Stomach smooth muscle (tissue), 2 donors: Measurements from ENCODE around the gene THEM5.

Experiments
- H3K27ac ChIP-seq: one replicate; pipeline ENCODE4 v1.7.0; 2013; ENCODE audit warnings: mild to moderate bottlenecking, low read length, inconsistent platforms
- H3K27me3 ChIP-seq, 2 donors: one replicate each; pipeline ENCODE4 v1.7.0; 2013; ENCODE audit warnings: low read length in 2 of 2; ENCODE audit not compliant: insufficient read depth in 2 of 2, control insufficient read depth in 1 of 2
- H3K36me3 ChIP-seq, 2 donors: one replicate each; pipeline ENCODE4 v1.7.0; 2013; ENCODE audit warnings: low read length in 2 of 2; ENCODE audit not compliant: control insufficient read depth in 2 of 2, insufficient read depth in 2 of 2
- H3K4me1 ChIP-seq: one replicate; pipeline ENCODE4 v1.7.0; 2013; ENCODE audit warnings: low read length; ENCODE audit not compliant: control insufficient read depth, insufficient read depth
- H3K4me3 ChIP-seq, 2 donors: one replicate each; pipeline ENCODE4 v1.7.0; 2013; ENCODE audit warnings: low read length in 2 of 2
- H3K9ac ChIP-seq, 2 donors: one replicate each; pipeline ENCODE4 v1.7.0; 2013; ENCODE audit warnings: low read length in 2 of 2, mild to moderate bottlenecking in 1 of 2
- H3K9me3 ChIP-seq, 2 donors: one replicate each; pipeline ENCODE4 v1.7.0; 2013; ENCODE audit warnings: low read length in 2 of 2; ENCODE audit not compliant: control insufficient read depth in 2 of 2
- donor health status: healthy.
- donor health status: Pancreatic carcinoma.

Gene THEM5

DNA sequence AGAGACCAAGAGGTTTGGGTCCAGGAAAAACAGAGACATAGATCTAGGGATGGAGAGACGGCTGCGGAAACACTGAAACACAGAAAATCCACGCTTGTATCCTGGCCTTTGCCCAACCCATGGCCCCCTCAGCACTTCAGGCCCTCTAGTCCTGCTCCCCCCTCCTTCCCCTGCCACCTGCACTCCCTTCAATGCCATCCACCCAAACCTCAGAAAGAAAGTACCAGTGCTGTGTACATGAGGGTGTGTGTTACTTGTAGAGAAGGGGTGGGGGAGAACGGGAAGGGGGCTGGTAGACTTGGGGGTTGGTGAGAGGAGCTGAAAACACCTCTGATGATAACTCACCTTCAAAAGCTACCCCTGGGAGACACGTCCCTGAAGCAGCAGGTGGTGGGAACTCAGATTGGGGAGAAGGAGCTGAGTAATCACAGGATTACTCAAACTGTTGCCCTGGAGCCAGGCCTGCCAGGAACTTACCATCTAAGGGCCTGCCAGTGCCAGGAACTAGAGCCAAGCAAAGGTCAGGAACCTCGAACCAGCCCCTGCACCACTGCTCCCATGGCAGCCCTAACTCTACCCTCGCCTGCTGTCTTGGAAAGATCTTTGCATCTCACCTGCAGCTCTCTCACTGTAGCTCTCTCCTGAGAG lies 33.4 kb downstream of the THEM5 start:
- no peak overlapping the region for H3K4me3 ChIP-seq
- peaks cover 0 to 13% of the 10 kb centered on the region in 2 donors for H3K27me3 ChIP-seq
- H3K9ac ChIP-seq, result no peak overlapping the region
- no peak overlapping the region for H3K27ac ChIP-seq
- no peaks in the 10 kb centered on the region for H3K9me3 ChIP-seq
- H3K4me1 ChIP-seq, result no peaks in the 10 kb centered on the region
- no peaks in the 10 kb centered on the region for H3K36me3 ChIP-seq

DNA sequence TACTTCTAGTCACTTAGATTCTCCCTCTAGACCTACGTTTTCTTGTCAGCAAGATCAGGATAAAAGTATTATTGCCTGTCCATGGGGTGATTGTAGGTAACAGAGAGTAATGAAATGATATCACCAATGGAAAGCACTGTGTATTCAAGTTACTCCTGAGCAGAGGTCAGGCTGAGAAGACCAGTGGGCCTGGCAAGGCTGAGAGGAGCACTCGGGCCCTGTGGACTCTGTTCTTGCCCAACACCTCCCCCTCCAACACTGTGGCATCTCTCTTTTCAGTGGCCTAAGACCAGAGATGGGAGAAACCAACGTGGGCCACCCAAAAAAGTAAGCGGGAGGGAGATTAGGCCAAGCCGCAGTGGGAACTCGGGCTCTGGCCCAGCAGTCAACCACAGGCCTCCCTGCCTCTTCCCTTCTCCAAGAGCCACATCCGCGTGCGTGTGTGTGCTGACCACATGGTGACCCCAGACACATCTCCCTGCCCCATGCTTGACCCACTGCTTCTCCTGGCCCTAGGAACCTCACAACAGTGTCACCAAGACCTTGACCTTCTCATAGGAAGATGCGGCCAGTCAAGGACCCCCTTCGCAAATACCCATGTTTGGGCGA lies 34.2 kb downstream of the THEM5 start:
- Histone ChIP-seq H3K27ac (no peak overlapping the region), H3K4me3 (no peak overlapping the region), H3K4me1 (no peaks in the 10 kb centered on the region), H3K36me3 (no peaks in the 10 kb centered on the region), H3K9ac (no peak overlapping the region), H3K27me3 (peaks cover 0 to 13% of the 10 kb centered on the region in 2 donors), H3K9me3 (no peaks in the 10 kb centered on the region)

GRCh38 chr1:151817353-151817730 lies 36.2 kb downstream of the THEM5 start:
- Histone ChIP-seq H3K9ac (no peak overlapping the region), H3K27me3 (peaks cover 0 to 12% of the 10 kb centered on the region in 2 donors), H3K9me3 (no peaks in the 10 kb centered on the region), H3K4me3 (no peak overlapping the region), H3K36me3 (no peaks in the 10 kb centered on the region), H3K27ac (no peak overlapping the region), H3K4me1 (no peaks in the 10 kb centered on the region)

GRCh38 chr1:151816548-151817352 lies 36.8 kb downstream of the THEM5 start:
- H3K9me3 ChIP-seq, result no peaks in the 10 kb centered on the region
- no peaks in the 10 kb centered on the region for H3K4me1 ChIP-seq
- no peak overlapping the region for H3K4me3 ChIP-seq
- H3K27me3 ChIP-seq, result peaks cover 0 to 12% of the 10 kb centered on the region in 2 donors
- H3K36me3 ChIP-seq, result no peaks in the 10 kb centered on the region
- no peak overlapping the region for H3K9ac ChIP-seq
- H3K27ac ChIP-seq, result no peak overlapping the region

- Histone ChIP-seq H3K4me3 (no peak overlapping the region), H3K4me1 (no peaks in the 10 kb centered on the region), H3K9ac (no peak overlapping the region), H3K36me3 (no peaks in the 10 kb centered on the region), H3K27ac (no peak overlapping the region), H3K27me3 (peaks cover 0 to 12% of the 10 kb centered on the region in 2 donors), H3K9me3 (no peaks in the 10 kb centered on the region)
Measured at GRCh38 chr1:151815716-151816327, 37.7 kb downstream of the THEM5 start.

GRCh38 chr1:151814971-151815545 lies 38.5 kb downstream of the THEM5 start:
- Histone ChIP-seq H3K9me3 (no peaks in the 10 kb centered on the region), H3K27me3 (peaks cover 0 to 12% of the 10 kb centered on the region in 2 donors), H3K27ac (no peak overlapping the region), H3K36me3 (no peaks in the 10 kb centered on the region), H3K9ac (no peak overlapping the region), H3K4me3 (no peak overlapping the region), H3K4me1 (no peaks in the 10 kb centered on the region)

DNA sequence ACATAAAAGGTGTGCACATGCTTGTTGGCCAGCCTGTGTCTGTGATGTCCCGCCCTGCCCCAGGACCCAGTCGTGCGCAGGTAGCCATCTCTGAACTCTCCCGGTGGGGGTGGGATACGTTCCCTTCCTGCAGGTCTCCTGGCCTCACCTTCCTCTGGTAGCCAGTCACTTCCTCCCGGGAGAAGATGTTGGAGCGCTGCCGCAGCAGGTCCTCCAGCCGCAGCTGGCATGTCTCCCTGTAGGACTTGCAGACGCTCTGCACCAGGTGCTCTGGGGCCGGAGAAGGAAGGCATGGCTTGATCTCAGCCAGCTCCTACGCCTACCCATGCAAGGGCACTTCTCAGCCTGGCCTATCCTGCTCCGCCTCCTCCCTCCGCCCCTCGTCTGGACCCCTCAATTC lies 39.1 kb downstream of the THEM5 start:
- no peak overlapping the region for H3K27ac ChIP-seq
- no peaks in the 10 kb centered on the region for H3K36me3 ChIP-seq
- no peaks in the 10 kb centered on the region for H3K4me1 ChIP-seq
- peaks cover 0 to 7% of the 10 kb centered on the region in 2 donors for H3K27me3 ChIP-seq
- no peak overlapping the region for H3K4me3 ChIP-seq
- H3K9ac ChIP-seq, result no peak overlapping the region
- no peaks in the 10 kb centered on the region for H3K9me3 ChIP-seq

DNA sequence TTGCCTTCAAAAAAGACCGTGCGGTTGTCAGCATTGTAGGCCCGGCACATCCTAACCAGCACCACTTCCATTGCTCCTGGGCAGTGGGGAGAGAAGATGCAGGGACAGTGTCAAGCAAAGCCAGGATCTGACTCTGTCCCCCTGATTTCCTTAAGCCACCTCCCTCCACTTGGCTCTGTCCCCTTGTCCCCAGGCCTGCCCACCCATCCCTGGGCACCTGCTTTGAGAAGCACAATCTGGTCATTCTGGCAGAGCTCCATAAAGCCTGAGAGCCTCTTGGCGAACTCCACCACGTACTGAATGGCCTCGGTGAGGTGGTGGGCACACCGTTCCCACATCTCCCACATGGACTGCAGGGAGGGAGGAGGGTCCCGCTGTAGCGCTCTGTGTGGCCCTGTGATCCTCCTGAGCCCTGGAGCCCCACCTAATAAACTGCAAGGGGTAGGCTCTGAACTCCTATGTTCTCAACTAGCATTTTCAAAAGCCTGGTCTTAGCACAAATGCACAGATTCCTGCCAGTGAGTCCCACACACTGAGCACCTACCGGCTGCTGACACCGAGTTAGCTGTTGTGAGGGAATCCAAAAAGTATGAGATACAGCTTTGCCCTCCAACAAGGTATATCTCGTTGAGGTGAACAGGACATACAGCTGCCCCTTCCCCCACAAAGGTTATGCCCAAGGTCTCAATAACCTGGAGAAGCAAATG lies 40.1 kb downstream of the THEM5 start:
- H3K9me3 ChIP-seq, result no peaks in the 10 kb centered on the region
- H3K27me3 ChIP-seq, result peaks cover 0 to 6% of the 10 kb centered on the region in 2 donors
- no peaks in the 10 kb centered on the region for H3K36me3 ChIP-seq
- no peak overlapping the region for H3K4me3 ChIP-seq
- H3K27ac ChIP-seq, result no peak overlapping the region
- no peaks in the 10 kb centered on the region for H3K4me1 ChIP-seq
- H3K9ac ChIP-seq, result no peak overlapping the region

- no peak overlapping the region for H3K4me3 ChIP-seq
- H3K9ac ChIP-seq, result no peak overlapping the region
- H3K27ac ChIP-seq, result no peak overlapping the region
- H3K4me1 ChIP-seq, result no peaks in the 10 kb centered on the region
- H3K36me3 ChIP-seq, result no peaks in the 10 kb centered on the region
- no peaks in the 10 kb centered on the region for H3K9me3 ChIP-seq
- peaks cover 3 to 6% of the 10 kb centered on the region in 2 donors for H3K27me3 ChIP-seq
Measured at GRCh38 chr1:151811181-151811580, 42.3 kb downstream of the THEM5 start.

GRCh38 chr1:151809985-151810556 lies 43.4 kb downstream of the THEM5 start:
- Histone ChIP-seq H3K9ac (no peak overlapping the region), H3K9me3 (no peaks in the 10 kb centered on the region), H3K27me3 (peaks cover 3 to 5% of the 10 kb centered on the region in 2 donors), H3K4me1 (peaks cover 2% of the 10 kb centered on the region), H3K4me3 (no peak overlapping the region), H3K36me3 (no peaks in the 10 kb centered on the region), H3K27ac (no peak overlapping the region)
